Neutrophil (primary cell): Measurements from ENCODE around the gene TPPP3.

Experiments
- H3K27ac ChIP-seq: fragments of 200-600 bp; sonication (generic); 2 replicates; pipeline ENCODE4 v1.5.1; 2016; ENCODE audit warnings: mild to moderate bottlenecking, moderate library complexity
- H3K27me3 ChIP-seq: fragments of 200-600 bp; sonication (generic); 2 replicates; pipeline ENCODE4 v1.6.0; 2016; ENCODE audit warnings: mild to moderate bottlenecking
- H3K36me3 ChIP-seq: fragments of 200-600 bp; sonication (generic); 2 replicates; pipeline ENCODE4 v1.5.1; 2017
- H3K4me1 ChIP-seq, 2 experiments: fragments of 200-600 bp in 1 of 2; sonication (generic) in 1 of 2; 1 replicate in 1 of 2; 2 replicates in 1 of 2; pipeline versions ENCODE4 v1.5.1 to v1.6.1; 2013 to 2016; ENCODE audit warnings: low read depth in 1 of 2, low read length in 1 of 2, mild to moderate bottlenecking in 1 of 2, moderate library complexity in 1 of 2; ENCODE audit not compliant: control insufficient read depth in 1 of 2, insufficient read depth in 1 of 2
- H3K4me3 ChIP-seq, 2 experiments: fragments of 200-600 bp in 1 of 2; sonication (generic) in 1 of 2; 1 replicate in 1 of 2; 2 replicates in 1 of 2; pipeline ENCODE4 v1.5.1; 2013 to 2016; ENCODE audit warnings: low read depth in 1 of 2, low read length in 1 of 2, mild to moderate bottlenecking in 1 of 2, moderate library complexity in 1 of 2
- H3K9me3 ChIP-seq: fragments of 200-600 bp; sonication (generic); 2 replicates; pipeline ENCODE4 v1.5.1; 2016
- CTCF ChIP-seq: fragments of 200-600 bp; sonication (generic); IDR thresholded peaks from 2 replicates; pipeline ENCODE4 v1.5.1; 2016; ENCODE audit warnings: antibody characterized with exemption

The TPPP3 gene

GRCh38 chr16:67412294-67412693 is 19.0 kb upstream of the TPPP3 start:
- no peaks in the 10 kb centered on the region for H3K9me3 ChIP-seq
- H3K27ac ChIP-seq = no peak overlapping the region
- no peaks in the 10 kb centered on the region for H3K36me3 ChIP-seq
- H3K4me1 ChIP-seq = peaks cover 10 to 11% of the 10 kb centered on the region in 2 experiments
- no peak overlapping the region for H3K4me3 ChIP-seq
- no peak for TF ChIP-seq CTCF
- peaks cover 35% of the 10 kb centered on the region for H3K27me3 ChIP-seq

- Histone ChIP-seq H3K27me3 (peaks cover 25% of the 10 kb centered on the region), H3K4me3 (no peak overlapping the region), H3K4me1 (peaks cover 5 to 7% of the 10 kb centered on the region in 2 experiments), H3K27ac (no peak overlapping the region), H3K36me3 (no peaks in the 10 kb centered on the region), H3K9me3 (no peaks in the 10 kb centered on the region)
- TF ChIP-seq CTCF = no peak
Observed at GRCh38 chr16:67411339-67411738, 18.0 kb upstream of the TPPP3 start.

- Histone ChIP-seq H3K27me3 (peaks cover 8% of the 10 kb centered on the region), H3K36me3 (no peaks in the 10 kb centered on the region), H3K4me1 (no peaks in the 10 kb centered on the region), H3K4me3 (no peak overlapping the region), H3K27ac (no peak overlapping the region), H3K9me3 (no peaks in the 10 kb centered on the region)
- no peak for TF ChIP-seq CTCF
Observed at GRCh38 chr16:67409631-67410030, 16.3 kb upstream of the TPPP3 start.

GRCh38 chr16:67407788-67408452 is 14.6 kb upstream of the TPPP3 start:
- H3K4me3 ChIP-seq = no peak overlapping the region
- no peak overlapping the region for H3K27ac ChIP-seq
- no peak for TF ChIP-seq CTCF
- H3K4me1 ChIP-seq = no peaks in the 10 kb centered on the region
- no peaks in the 10 kb centered on the region for H3K9me3 ChIP-seq
- no peaks in the 10 kb centered on the region for H3K27me3 ChIP-seq
- no peaks in the 10 kb centered on the region for H3K36me3 ChIP-seq

- H3K27ac ChIP-seq = no peak overlapping the region
- no peak for TF ChIP-seq CTCF
Observed at GRCh38 chr16:67407176-67407787, 14.0 kb upstream of the TPPP3 start.

More at GRCh38 chr16:67407176-67407787, 14.0 kb upstream of the TPPP3 start:
- H3K4me1 ChIP-seq = no peaks in the 10 kb centered on the region
- no peaks in the 10 kb centered on the region for H3K27me3 ChIP-seq
- H3K4me3 ChIP-seq = no peak overlapping the region
- no peaks in the 10 kb centered on the region for H3K9me3 ChIP-seq
- H3K36me3 ChIP-seq = no peaks in the 10 kb centered on the region
